ENCODE data around the gene ZHX3.

Gene ZHX3

GRCh38 chr20:41182296-41183212 lies 135.0 kb downstream of the ZHX3 start:
- no peak for DNase-seq

DNA sequence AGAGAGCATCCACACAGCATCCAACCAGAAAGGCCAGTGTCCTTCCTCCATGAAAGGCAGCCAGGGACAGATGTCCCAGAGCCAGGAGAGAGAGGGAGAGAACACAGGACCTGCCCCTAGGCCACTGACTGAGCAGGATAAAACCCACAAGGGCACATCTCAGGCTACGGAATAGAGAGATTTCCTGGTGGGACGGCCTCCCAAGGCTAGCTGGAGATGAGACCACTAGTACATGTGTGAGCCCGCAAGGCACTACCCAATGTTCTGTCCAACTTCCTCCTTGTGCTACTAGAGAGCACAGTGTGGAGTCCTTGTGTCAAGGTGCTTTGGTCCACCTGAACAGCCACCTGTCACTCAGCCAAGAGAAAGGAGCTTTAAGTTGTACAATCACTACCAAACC lies 136.0 kb downstream of the ZHX3 start:
- DNase-seq = no peak

GRCh38 chr20:41180599-41181333 lies 136.8 kb downstream of the ZHX3 start:
- no peak for DNase-seq

DNA sequence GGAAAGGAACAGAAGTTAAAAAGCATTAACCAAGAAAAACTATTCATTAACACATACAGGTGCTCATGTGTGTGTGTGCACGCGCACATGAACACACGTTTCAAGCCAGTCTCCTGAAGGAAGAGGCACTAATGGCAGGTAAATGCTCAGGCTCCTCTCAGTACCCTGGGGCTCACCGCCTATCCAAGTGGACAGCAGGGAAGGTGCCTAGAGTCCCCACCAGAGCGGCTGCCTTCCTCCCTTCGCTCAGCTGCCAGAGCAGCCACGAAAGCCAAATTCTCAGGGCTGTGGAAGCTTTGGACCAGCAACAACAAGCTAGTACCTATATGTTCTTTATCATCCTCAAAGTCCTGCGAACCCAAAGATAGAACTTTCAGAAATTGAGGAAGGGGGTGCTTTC lies 137.6 kb downstream of the ZHX3 start:
- DNase-seq = no peak

DNA sequence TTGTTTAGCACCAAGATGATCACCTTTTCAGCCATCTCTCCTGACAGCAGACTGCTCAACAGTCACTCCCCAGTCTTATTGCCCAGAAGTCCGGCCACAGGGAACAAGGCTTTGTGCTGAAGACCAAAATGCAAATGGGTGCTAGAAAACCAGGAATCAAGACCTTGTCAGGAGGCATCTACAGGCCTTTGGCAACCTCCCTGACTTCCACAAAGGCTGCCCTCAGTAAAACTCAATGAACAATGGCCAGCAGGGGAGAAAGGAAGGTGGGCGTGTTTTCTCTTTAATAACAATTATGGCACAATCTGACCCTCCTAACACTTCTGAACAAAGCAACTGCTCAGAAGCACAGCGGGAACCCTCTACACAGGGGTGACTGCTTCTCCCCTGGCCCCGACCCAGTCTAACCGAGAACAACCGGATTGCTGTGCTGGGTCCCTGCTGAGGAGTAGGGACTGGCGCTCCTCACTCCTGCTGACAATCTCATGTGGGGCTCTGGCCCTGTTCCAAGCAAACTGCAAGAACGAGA lies 138.6 kb downstream of the ZHX3 start:
- no peak for DNase-seq

- no peak for DNase-seq
Observed at GRCh38 chr20:41178495-41178894, 139.0 kb downstream of the ZHX3 start.

- no peak for DNase-seq
Observed at GRCh38 chr20:41177636-41178035, 139.9 kb downstream of the ZHX3 start.

- DNase-seq = no peak
Observed at GRCh38 chr20:41176711-41177552, 140.6 kb downstream of the ZHX3 start.

GRCh38 chr20:41175727-41176330 lies 141.7 kb downstream of the ZHX3 start:
- no peak for DNase-seq

- no peak for DNase-seq
Observed at GRCh38 chr20:41175201-41175651, 142.3 kb downstream of the ZHX3 start.

GRCh38 chr20:41174782-41175181 lies 142.7 kb downstream of the ZHX3 start:
- no peak for DNase-seq

DNA sequence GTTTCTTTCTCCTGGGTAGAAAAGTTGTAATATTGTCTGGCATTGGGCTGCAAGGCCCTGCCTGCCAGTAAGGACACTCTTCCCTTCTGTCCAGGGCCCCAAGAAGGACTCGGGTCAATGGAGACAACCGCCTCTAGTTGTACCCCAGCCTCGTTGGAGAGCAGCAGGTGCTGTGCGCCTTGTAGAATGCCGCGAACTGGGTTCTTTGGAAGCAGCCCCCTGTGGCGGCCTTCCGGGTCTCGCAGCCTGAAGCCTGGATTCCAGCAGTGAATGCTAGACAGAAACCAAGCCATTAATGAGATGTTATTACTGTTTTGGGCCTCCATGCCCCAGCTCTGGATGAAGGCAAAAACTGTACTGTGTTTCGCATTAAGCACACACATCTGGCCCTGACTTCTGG lies 143.2 kb downstream of the ZHX3 start:
- DNase-seq = no peak

DNA sequence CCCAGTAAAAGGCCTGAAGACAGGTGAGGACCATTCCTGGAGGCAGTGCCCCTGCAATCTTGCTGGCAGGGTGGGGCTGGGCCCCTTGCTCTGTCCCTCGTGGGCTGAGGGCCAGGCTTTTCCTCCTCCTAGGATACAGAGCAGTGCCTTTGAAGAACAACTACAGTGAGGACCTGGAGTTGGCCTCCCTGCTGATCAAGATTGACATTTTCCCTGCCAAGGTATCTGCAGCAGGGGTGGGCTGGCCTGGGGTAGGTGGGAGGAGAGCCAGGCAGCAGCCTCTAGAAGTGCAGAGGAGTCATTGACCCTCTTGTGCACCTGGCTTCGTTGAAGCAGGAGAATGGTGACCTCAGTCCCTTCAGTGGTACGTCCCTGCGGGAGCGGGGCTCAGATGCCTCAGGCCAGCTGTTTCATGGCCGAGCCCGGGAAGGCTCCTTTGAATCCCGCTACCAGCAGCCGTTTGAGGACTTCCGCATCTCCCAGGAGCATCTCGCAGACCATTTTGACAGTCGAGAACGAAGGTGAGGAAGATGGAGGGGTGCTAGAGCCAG lies 143.7 kb downstream of the ZHX3 start:
- no peak for DNase-seq

DNA sequence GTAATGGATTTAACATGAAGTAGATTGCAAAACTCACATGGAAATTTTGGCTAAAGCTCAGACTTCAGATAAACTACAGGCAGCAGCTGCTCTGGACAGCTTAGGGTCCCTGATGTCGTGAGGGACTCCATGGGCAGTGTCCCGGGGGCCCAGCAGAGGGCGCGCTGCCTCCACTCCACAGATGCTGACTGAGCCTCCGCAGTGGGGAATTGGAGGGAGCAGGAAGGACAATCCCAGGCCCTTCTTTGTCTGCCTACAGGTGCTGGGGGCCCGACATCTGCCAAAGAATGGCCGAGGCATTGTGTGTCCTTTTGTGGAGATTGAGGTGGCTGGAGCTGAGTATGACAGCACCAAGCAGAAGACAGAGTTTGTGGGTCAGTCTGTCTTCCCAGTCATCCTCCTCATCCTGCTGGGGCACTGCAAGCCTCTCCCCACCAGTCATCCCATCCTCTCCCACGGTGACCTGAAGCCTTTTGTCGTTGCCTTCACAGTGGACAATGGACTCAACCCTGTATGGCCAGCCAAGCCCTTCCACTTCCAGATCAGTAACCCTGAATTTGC lies 144.3 kb downstream of the ZHX3 start:
- peak; percentile 77 for DNase-seq

GRCh38 chr20:41172296-41173140 lies 145.0 kb downstream of the ZHX3 start:
- no peak for DNase-seq

GRCh38 chr20:41171736-41172295 lies 145.7 kb downstream of the ZHX3 start:
- no peak for DNase-seq

DNA sequence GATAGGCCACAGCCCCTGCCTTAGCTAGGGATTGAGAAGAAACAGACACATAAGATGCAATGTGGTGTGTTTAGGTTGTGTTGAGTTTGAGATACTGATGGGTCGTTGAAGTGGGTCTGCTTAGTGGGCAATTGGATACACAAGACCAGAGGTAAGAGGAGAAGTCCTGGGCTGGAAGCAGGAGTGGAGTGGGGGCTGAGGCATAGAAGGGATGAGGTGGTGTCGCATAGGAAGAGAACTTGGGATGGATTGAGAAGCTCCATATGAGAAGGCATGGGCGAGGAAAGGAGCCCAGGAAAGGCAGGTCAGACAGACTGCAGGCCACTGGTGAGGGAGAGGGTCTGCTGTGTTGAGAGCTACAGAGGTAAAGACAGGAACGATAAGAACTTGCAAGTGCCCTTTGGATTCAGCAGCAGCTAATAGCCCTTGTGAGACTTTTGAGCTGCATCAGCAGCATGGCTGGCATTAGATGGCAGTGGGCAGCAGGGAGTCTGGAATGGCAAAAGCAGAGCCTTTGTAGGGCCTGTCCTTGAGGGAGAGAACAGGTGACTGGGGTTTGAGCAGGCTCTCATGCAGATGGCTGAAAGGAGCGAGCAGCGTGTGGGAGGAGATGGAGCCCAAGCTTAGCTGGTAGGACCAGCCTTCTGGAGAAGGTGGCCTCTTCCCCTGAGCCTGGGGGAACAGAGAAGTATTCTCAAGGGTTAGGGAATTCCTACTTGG lies 147.0 kb downstream of the ZHX3 start:
- no peak for DNase-seq

DNA sequence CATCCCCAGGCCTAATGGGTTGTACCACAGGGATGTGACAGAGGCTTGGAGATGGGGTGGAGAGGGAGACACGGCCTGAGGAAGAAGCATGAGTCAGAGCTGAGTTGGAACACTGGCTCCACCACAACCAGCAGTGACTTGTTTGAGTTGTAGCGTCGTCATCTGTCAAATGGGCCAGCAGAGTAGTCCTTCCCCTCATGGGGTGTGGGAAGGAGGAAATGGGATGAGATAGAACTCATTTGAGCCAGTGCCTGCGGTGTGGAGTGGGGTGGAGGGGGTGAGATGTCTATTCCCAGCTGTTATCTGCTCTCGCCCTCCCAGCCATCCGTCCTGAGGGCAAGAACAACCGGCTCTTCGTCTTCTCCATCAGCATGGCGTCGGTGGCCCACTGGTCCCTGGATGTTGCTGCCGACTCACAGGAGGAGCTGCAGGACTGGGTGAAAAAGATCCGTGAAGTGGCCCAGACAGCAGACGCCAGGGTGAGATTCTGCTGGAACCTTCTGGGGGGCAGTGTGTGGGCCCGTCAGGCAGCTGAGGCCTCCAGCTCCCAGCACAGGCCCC lies 147.7 kb downstream of the ZHX3 start:
- no peak for DNase-seq

DNA sequence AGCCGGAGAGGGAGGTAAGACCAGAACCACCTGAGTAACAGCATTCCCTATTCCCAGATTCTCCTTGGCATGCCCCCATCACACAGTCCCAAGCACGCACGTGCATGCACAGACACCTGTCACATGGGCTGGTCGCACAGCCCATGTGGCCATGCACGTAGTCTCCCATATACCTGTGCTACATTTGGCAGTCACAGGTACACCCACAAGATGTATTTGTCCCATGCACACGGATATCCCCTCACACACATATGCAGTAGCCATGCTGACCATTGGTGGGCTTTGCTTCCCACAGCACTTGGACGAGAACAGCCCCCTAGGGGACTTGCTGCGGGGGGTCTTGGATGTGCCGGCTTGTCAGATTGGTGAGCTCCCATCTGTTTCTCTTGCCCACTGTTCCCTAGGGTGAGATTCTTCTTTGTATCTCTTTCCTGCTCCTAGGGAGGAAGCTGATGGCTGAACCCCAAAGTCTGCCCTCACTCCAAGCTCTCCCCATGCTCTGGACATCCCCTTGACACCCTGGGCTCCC lies 148.3 kb downstream of the ZHX3 start:
- DNase-seq = no peak
